HG03280 (cell line): ENCODE measurements around the gene CH25H.

ENCODE experiments used
- ATAC-seq: cut with Tn5 transposase; IDR thresholded peaks from one replicate; pipeline ENCODE4 v1.9.1; 2021; ENCODE audit warnings: mild to moderate bottlenecking, moderate library complexity; ENCODE audit not compliant: unreplicated experiment

Gene CH25H

DNA sequence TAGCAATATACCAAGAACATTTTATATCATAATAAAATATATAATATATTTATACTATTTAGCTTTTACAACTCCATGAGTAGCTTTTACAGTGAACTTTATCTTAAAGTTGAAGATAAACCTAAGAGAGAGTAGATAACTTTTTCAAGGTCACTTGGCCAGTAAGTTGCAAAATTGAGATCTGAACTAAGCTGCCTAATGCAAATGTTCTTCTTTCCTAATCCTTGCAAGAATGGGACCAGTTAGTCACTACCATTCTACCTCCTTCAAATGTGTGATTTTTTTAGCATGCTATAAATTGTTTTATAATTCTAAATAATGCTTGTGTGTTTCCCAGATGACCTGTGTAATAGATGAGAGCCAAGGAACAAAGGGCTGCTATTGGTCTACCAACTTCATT is 47.8 kb downstream of the CH25H start:
- no peak for ATAC-seq

GRCh38 chr10:89158446-89158845 is 48.7 kb downstream of the CH25H start:
- no peak for ATAC-seq

DNA sequence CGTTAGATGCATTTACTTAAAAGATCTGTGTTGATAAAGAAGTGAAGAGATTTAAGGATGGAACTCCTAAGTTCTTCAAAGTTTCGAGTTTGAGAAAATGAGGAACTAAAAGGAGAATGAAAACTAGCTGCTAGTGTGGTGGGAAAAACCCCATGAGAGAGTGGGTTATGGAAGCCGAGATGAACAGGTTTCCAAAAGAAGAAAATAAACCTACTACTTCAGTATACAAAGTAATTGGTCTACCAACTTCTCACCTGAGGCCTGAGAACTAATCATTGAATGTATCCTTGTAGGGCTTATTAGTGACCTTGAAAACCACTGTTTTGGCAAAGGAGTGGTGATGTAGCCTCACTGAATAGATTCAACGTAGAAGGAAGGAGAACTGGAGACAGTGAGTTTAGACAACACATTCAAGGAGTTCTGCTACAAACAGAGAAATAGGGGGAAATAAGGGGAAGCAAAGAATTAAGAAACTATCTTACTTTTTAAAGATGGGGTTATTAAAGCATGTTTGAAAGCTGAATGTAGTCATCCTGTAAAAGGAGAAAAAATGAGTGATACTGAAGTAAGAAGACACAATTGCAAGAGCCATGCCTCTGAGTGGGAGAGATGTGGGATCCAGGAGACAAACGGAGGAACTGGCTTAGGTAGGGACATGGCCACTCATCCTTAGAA is 50.8 kb downstream of the CH25H start:
- no peak for ATAC-seq
